ENCODE measurements around the gene LRRC72. TPM values are rescaled to one million over a fixed set of nuclear protein-coding genes. Genes with fewer than 3 reads are reported as not detected.

LRRC72 gene
- total RNA-seq, 2 donors from 2014 or later = not detected

GRCh38 chr7:16524332-16524731 lies 2.3 kb upstream of the LRRC72 start:
- WGBS = 24% methylated on average over 1 of the region's 1 CpG
- intact Hi-C loops (cut with DNase I) = no loop called here
- DNase-seq (ENCODE audit: low spot score) = no peak
- H3K4me1 ChIP-seq (replicated peaks) = no peaks in the 10 kb centered on the region
- no peaks in the 10 kb centered on the region for H3K36me3 ChIP-seq
- no peaks in the 10 kb centered on the region for H3K9me3 ChIP-seq
- H3K27me3 ChIP-seq (replicated peaks; ENCODE audit: insufficient read depth) = no peaks in the 10 kb centered on the region
- no peak overlapping the region for H3K27ac ChIP-seq
- no peak for TF ChIP-seq POLR2AphosphoS5 (IDR thresholded peaks at IDR 0.05)
- no peak for TF ChIP-seq POLR2A (IDR thresholded peaks at IDR 0.05)
- no peak for TF ChIP-seq CTCF (IDR thresholded peaks at IDR 0.05)
- no peak overlapping the region for H3K4me3 ChIP-seq

- no peak for DNase-seq (ENCODE audit: low spot score)
- no peaks in the 10 kb centered on the region for H3K36me3 ChIP-seq
- H3K4me1 ChIP-seq (replicated peaks) = no peaks in the 10 kb centered on the region
- H3K27me3 ChIP-seq (replicated peaks; ENCODE audit: insufficient read depth) = no peaks in the 10 kb centered on the region
- H3K4me3 ChIP-seq = no peak overlapping the region
- TF ChIP-seq POLR2AphosphoS5 (IDR thresholded peaks at IDR 0.05) = no peak
- no peak for TF ChIP-seq CTCF (IDR thresholded peaks at IDR 0.05)
- no peak for TF ChIP-seq POLR2A (IDR thresholded peaks at IDR 0.05)
- no peak overlapping the region for H3K27ac ChIP-seq
- no peaks in the 10 kb centered on the region for H3K9me3 ChIP-seq
- intact Hi-C loops (cut with DNase I) = no loop called here
Observed at GRCh38 chr7:16528520-16528919, 1.9 kb downstream of the LRRC72 start.

GRCh38 chr7:16529697-16530096 lies 3.1 kb downstream of the LRRC72 start:
- H3K9me3 ChIP-seq = no peaks in the 10 kb centered on the region
- 98% methylated on average over 1 of the region's 1 CpG for WGBS
- H3K4me3 ChIP-seq = no peak overlapping the region
- H3K36me3 ChIP-seq = no peaks in the 10 kb centered on the region
- TF ChIP-seq POLR2A (IDR thresholded peaks at IDR 0.05) (no peak), POLR2AphosphoS5 (IDR thresholded peaks at IDR 0.05) (no peak), CTCF (IDR thresholded peaks at IDR 0.05) (no peak)
- H3K27ac ChIP-seq = no peak overlapping the region
- intact Hi-C loops (cut with DNase I) = no loop called here
- no peaks in the 10 kb centered on the region for H3K27me3 ChIP-seq (replicated peaks; ENCODE audit: insufficient read depth)
- DNase-seq (ENCODE audit: low spot score) = no peak
- H3K4me1 ChIP-seq (replicated peaks) = no peaks in the 10 kb centered on the region

- H3K4me1 ChIP-seq (replicated peaks) = no peaks in the 10 kb centered on the region
- no peaks in the 10 kb centered on the region for H3K27me3 ChIP-seq (replicated peaks; ENCODE audit: insufficient read depth)
- no peak overlapping the region for H3K4me3 ChIP-seq
- TF ChIP-seq CTCF (IDR thresholded peaks at IDR 0.05) (no peak), POLR2AphosphoS5 (IDR thresholded peaks at IDR 0.05) (no peak), POLR2A (IDR thresholded peaks at IDR 0.05) (no peak)
- intact Hi-C loops (cut with DNase I) = no loop called here
- no peak overlapping the region for H3K27ac ChIP-seq
- no peaks in the 10 kb centered on the region for H3K9me3 ChIP-seq
- no peak for DNase-seq (ENCODE audit: low spot score)
- no peaks in the 10 kb centered on the region for H3K36me3 ChIP-seq
- WGBS = 32% methylated on average over 1 of the region's 1 CpG
Observed at GRCh38 chr7:16531707-16532106, 5.1 kb downstream of the LRRC72 start.

- H3K4me1 ChIP-seq (replicated peaks) = no peaks in the 10 kb centered on the region
- no peak overlapping the region for H3K4me3 ChIP-seq
- DNase-seq (ENCODE audit: low spot score) = no peak
- TF ChIP-seq POLR2AphosphoS5 (IDR thresholded peaks at IDR 0.05) (no peak), POLR2A (IDR thresholded peaks at IDR 0.05) (no peak), CTCF (IDR thresholded peaks at IDR 0.05) (no peak)
- no peaks in the 10 kb centered on the region for H3K27me3 ChIP-seq (replicated peaks; ENCODE audit: insufficient read depth)
- intact Hi-C loops (cut with DNase I) = no loop called here
- H3K9me3 ChIP-seq = no peaks in the 10 kb centered on the region
- H3K36me3 ChIP-seq = no peaks in the 10 kb centered on the region
- H3K27ac ChIP-seq = no peak overlapping the region
- WGBS = 9% methylated on average over 1 of the region's 1 CpG
Observed at GRCh38 chr7:16532272-16532671, 5.6 kb downstream of the LRRC72 start.

All from prostate gland (tissue), 2 donors.